H1 (cell line): ENCODE measurements around the gene PCDH8. TPM values are rescaled to one million over a fixed set of nuclear protein-coding genes. Genes with fewer than 3 reads are reported as not detected.

Source experiments
- CBX5 ChIP-seq: fragments of 300-800, 300-1000 bp; sonication (generic); IDR thresholded peaks from 2 replicates; pipeline ENCODE4 v1.7.1; 2016; ENCODE audit warnings: antibody characterized with exemption, low read length, low read depth
- CREB1 ChIP-seq: IDR thresholded peaks from 2 replicates; pipeline ENCODE4 v1.6.1; 2012; ENCODE audit warnings: inconsistent platforms
- NANOG ChIP-seq: IDR thresholded peaks from 2 replicates; pipeline ENCODE4 v1.6.1; 2011; ENCODE audit warnings: low read length, low read depth, mild to moderate bottlenecking, inconsistent platforms; ENCODE audit not compliant: insufficient read depth, poor library complexity, severe bottlenecking
- POU5F1 ChIP-seq: IDR thresholded peaks from 2 replicates; pipeline ENCODE4 v1.6.1; 2011; ENCODE audit warnings: low read depth, mild to moderate bottlenecking, low read length, moderate library complexity
- RBBP5 ChIP-seq: IDR thresholded peaks from 2 replicates; pipeline ENCODE4 v1.7.1; 2012; ENCODE audit warnings: low read depth, mild to moderate bottlenecking, inconsistent platforms, low read length, moderate library complexity, borderline replicate concordance
- RFX5 ChIP-seq: IDR thresholded peaks from 2 replicates; pipeline ENCODE4 v1.6.1; 2011; ENCODE audit warnings: low read depth, low read length, improper control_type of control experiment, borderline replicate concordance
- TEAD4 ChIP-seq: IDR thresholded peaks from 2 replicates; pipeline ENCODE4 v1.6.1; 2012; ENCODE audit warnings: low read depth, low read length, inconsistent platforms, mixed read lengths
- polyA plus RNA-seq, 7 experiments: library from polyadenylated mRNA; depleted of rRNA in 3 of 7; stranded (reverse) in 5 of 7; unstranded in 2 of 7; fragments of >200 nt in 5 of 7; fragments of 200-250 nt in 2 of 7; gene quantifications; 1 replicate in 5 of 7; 2 replicates in 1 of 7; 4 replicates in 1 of 7; pipeline versions ENCODE4 v1.2.1 to v1.2.3, GENCODE V29; 2011 to 2013; ENCODE audit warnings: missing spikeins in 2 of 7, mixed read lengths in 2 of 7
- total RNA-seq: library from RNA; stranded (reverse); fragmentation: NEBNext Ultra II Directional; extraction: Animal tissue kit (Norgen Biotek cat#: 25700); gene quantifications from 2 replicates; pipeline ENCODE4 v1.2.1, GENCODE V29; 2021
- TF ChIP-seq, protein P1 (sequence below): fragments of 300-600 bp; sonication (generic); IDR thresholded peaks from 2 replicates; pipeline ENCODE4 v1.7.1; 2012; ENCODE audit warnings: low read length, moderate library complexity, mild to moderate bottlenecking, inconsistent platforms; ENCODE audit not compliant: insufficient replicate concordance
- TF ChIP-seq, protein P2 (sequence below): IDR thresholded peaks from 2 replicates; pipeline ENCODE4 v1.6.1; 2011; ENCODE audit warnings: low read depth, mild to moderate bottlenecking, low read length; ENCODE audit not compliant: insufficient read depth
- TF ChIP-seq, protein P3 (sequence below): IDR thresholded peaks from 2 replicates; pipeline ENCODE4 v1.6.1; 2012; ENCODE audit warnings: low read length, inconsistent platforms

The PCDH8 gene
- total and polyA plus RNA-seq, 2 of the 8 experiments (the other 6 are each of a cell fraction or from before 2014, with no cell fraction given): 0.82 to 1.6 TPM

DNA sequence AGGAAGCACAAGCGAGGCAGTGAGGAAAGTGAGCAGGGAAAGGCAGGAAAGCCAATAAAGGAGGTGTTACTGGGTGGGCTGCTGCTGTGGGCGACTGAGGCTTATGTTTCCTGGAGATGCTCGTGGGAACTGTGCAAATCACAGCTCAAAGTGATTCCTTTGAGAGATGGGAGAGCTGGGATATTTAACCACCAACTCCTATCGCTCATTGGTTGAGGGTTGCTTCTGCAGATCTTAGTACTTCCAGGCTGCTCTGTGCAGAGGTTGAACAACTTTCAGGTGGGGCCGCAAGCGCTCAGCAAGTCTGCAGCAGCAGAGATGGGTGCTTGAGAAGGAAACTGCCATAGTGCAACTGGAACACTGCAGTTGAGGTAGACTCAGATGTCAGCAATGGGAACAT is 8.4 kb downstream of the PCDH8 start (continued):
- TF ChIP-seq, protein P1, sequence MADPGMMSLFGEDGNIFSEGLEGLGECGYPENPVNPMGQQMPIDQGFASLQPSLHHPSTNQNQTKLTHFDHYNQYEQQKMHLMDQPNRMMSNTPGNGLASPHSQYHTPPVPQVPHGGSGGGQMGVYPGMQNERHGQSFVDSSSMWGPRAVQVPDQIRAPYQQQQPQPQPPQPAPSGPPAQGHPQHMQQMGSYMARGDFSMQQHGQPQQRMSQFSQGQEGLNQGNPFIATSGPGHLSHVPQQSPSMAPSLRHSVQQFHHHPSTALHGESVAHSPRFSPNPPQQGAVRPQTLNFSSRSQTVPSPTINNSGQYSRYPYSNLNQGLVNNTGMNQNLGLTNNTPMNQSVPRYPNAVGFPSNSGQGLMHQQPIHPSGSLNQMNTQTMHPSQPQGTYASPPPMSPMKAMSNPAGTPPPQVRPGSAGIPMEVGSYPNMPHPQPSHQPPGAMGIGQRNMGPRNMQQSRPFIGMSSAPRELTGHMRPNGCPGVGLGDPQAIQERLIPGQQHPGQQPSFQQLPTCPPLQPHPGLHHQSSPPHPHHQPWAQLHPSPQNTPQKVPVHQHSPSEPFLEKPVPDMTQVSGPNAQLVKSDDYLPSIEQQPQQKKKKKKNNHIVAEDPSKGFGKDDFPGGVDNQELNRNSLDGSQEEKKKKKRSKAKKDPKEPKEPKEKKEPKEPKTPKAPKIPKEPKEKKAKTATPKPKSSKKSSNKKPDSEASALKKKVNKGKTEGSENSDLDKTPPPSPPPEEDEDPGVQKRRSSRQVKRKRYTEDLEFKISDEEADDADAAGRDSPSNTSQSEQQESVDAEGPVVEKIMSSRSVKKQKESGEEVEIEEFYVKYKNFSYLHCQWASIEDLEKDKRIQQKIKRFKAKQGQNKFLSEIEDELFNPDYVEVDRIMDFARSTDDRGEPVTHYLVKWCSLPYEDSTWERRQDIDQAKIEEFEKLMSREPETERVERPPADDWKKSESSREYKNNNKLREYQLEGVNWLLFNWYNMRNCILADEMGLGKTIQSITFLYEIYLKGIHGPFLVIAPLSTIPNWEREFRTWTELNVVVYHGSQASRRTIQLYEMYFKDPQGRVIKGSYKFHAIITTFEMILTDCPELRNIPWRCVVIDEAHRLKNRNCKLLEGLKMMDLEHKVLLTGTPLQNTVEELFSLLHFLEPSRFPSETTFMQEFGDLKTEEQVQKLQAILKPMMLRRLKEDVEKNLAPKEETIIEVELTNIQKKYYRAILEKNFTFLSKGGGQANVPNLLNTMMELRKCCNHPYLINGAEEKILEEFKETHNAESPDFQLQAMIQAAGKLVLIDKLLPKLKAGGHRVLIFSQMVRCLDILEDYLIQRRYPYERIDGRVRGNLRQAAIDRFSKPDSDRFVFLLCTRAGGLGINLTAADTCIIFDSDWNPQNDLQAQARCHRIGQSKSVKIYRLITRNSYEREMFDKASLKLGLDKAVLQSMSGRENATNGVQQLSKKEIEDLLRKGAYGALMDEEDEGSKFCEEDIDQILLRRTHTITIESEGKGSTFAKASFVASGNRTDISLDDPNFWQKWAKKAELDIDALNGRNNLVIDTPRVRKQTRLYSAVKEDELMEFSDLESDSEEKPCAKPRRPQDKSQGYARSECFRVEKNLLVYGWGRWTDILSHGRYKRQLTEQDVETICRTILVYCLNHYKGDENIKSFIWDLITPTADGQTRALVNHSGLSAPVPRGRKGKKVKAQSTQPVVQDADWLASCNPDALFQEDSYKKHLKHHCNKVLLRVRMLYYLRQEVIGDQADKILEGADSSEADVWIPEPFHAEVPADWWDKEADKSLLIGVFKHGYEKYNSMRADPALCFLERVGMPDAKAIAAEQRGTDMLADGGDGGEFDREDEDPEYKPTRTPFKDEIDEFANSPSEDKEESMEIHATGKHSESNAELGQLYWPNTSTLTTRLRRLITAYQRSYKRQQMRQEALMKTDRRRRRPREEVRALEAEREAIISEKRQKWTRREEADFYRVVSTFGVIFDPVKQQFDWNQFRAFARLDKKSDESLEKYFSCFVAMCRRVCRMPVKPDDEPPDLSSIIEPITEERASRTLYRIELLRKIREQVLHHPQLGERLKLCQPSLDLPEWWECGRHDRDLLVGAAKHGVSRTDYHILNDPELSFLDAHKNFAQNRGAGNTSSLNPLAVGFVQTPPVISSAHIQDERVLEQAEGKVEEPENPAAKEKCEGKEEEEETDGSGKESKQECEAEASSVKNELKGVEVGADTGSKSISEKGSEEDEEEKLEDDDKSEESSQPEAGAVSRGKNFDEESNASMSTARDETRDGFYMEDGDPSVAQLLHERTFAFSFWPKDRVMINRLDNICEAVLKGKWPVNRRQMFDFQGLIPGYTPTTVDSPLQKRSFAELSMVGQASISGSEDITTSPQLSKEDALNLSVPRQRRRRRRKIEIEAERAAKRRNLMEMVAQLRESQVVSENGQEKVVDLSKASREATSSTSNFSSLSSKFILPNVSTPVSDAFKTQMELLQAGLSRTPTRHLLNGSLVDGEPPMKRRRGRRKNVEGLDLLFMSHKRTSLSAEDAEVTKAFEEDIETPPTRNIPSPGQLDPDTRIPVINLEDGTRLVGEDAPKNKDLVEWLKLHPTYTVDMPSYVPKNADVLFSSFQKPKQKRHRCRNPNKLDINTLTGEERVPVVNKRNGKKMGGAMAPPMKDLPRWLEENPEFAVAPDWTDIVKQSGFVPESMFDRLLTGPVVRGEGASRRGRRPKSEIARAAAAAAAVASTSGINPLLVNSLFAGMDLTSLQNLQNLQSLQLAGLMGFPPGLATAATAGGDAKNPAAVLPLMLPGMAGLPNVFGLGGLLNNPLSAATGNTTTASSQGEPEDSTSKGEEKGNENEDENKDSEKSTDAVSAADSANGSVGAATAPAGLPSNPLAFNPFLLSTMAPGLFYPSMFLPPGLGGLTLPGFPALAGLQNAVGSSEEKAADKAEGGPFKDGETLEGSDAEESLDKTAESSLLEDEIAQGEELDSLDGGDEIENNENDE: no peak
- TF ChIP-seq POU5F1 (no peak), CBX5 (no peak), RBBP5 (no peak), TEAD4 (no peak), RFX5 (no peak), CREB1 (no peak), NANOG (no peak)
- TF ChIP-seq, protein P2, sequence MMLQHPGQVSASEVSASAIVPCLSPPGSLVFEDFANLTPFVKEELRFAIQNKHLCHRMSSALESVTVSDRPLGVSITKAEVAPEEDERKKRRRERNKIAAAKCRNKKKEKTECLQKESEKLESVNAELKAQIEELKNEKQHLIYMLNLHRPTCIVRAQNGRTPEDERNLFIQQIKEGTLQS: no peak
- TF ChIP-seq, protein P3, sequence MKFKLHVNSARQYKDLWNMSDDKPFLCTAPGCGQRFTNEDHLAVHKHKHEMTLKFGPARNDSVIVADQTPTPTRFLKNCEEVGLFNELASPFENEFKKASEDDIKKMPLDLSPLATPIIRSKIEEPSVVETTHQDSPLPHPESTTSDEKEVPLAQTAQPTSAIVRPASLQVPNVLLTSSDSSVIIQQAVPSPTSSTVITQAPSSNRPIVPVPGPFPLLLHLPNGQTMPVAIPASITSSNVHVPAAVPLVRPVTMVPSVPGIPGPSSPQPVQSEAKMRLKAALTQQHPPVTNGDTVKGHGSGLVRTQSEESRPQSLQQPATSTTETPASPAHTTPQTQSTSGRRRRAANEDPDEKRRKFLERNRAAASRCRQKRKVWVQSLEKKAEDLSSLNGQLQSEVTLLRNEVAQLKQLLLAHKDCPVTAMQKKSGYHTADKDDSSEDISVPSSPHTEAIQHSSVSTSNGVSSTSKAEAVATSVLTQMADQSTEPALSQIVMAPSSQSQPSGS: no peak
